GM23338 (cell line): Measurements from ENCODE around the gene FBXL19. TPM values are rescaled to one million over a fixed set of nuclear protein-coding genes. Genes with fewer than 3 reads are reported as not detected.

ENCODE experiments used
- ATAC-seq: fragments of 200-7000 bp; cut with Tn5 transposase; 3 replicates; pipeline ENCODE4 v1.9.1; 2020
- DNase-seq: peaks from one replicate; pipeline ENCODE4 v3.0.0-alpha.2; 2015; ENCODE audit warnings: low spot score
- H2AFZ ChIP-seq: fragments of 200-600 bp; sonication (generic); 2 replicates; pipeline ENCODE4 v1.8.0; 2016; ENCODE audit warnings: antibody characterized with exemption, mild to moderate bottlenecking, moderate library complexity
- H3F3A ChIP-seq: fragments of 200-600 bp; sonication (generic); replicated peaks from 2 replicates; pipeline ENCODE4 v1.8.0; 2017; ENCODE audit warnings: antibody characterized with exemption, mixed run types, low read depth
- H3K27ac ChIP-seq: fragments of 200-600 bp; sonication (generic); 2 replicates; pipeline ENCODE4 v1.6.1; 2016; ENCODE audit warnings: low read depth
- H3K27me3 ChIP-seq: fragments of 200-600 bp; sonication (generic); 2 replicates; pipeline ENCODE4 v1.8.0; 2016; ENCODE audit warnings: mild to moderate bottlenecking, mixed run types, moderate library complexity; ENCODE audit not compliant: insufficient read depth
- H3K36me3 ChIP-seq: fragments of 200-600 bp; sonication (generic); 2 replicates; pipeline ENCODE4 v1.8.0; 2016; ENCODE audit warnings: mild to moderate bottlenecking; ENCODE audit not compliant: insufficient read depth
- H3K4me1 ChIP-seq: fragments of 200-600 bp; sonication (generic); 2 replicates; pipeline ENCODE4 v1.8.0; 2016; ENCODE audit warnings: mild to moderate bottlenecking, moderate library complexity; ENCODE audit not compliant: insufficient read depth
- H3K4me2 ChIP-seq: fragments of 200-600 bp; sonication (generic); 2 replicates; pipeline ENCODE4 v1.7.1; 2017; ENCODE audit warnings: mixed run types
- H3K4me3 ChIP-seq: fragments of 200-600 bp; sonication (generic); 2 replicates; pipeline ENCODE4 v1.6.1; 2016; ENCODE audit warnings: mixed run types
- H3K79me2 ChIP-seq: fragments of 200-600 bp; sonication (generic); replicated peaks from 2 replicates; pipeline ENCODE4 v1.8.0; 2017; ENCODE audit warnings: mild to moderate bottlenecking; ENCODE audit not compliant: insufficient read depth
- H3K9me2 ChIP-seq: fragments of 200-600 bp; sonication (generic); 2 replicates; pipeline ENCODE4 v1.8.0; 2017; ENCODE audit not compliant: insufficient read depth
- H4K20me1 ChIP-seq: fragments of 200-600 bp; sonication (generic); replicated peaks from 2 replicates; pipeline ENCODE4 v1.8.0; 2017; ENCODE audit warnings: mild to moderate bottlenecking; ENCODE audit not compliant: insufficient read depth
- H3K27ac Mint-ChIP-seq: 2 replicates; pipeline ENCODE4 v1.8.0; 2020; ENCODE audit warnings: inconsistent platforms, mild to moderate bottlenecking, moderate library complexity, mixed read lengths
- H3K27me3 Mint-ChIP-seq: 3 replicates; pipeline ENCODE4 v1.8.0; 2022; ENCODE audit warnings: low read depth, mild to moderate bottlenecking, moderate library complexity, mixed read lengths, inconsistent platforms; ENCODE audit not compliant: insufficient read depth, poor library complexity
- H3K36me3 Mint-ChIP-seq: 3 replicates; pipeline ENCODE4 v1.8.0; 2021; ENCODE audit warnings: low read depth, mild to moderate bottlenecking, inconsistent platforms, moderate library complexity, mixed read lengths
- H3K4me1 Mint-ChIP-seq: 3 replicates; pipeline ENCODE4 v1.8.0; 2020; ENCODE audit warnings: mild to moderate bottlenecking, inconsistent platforms, mixed read lengths
- H3K4me3 Mint-ChIP-seq: 3 replicates; pipeline ENCODE4 v1.8.0; 2021; ENCODE audit warnings: moderate library complexity, mild to moderate bottlenecking, inconsistent platforms, mixed read lengths
- H3K9me3 Mint-ChIP-seq: 3 replicates; pipeline ENCODE4 v1.8.0; 2020; ENCODE audit warnings: moderate library complexity, mild to moderate bottlenecking, inconsistent platforms, mixed read lengths
- EZH2phosphoT487 ChIP-seq: fragments of 200-600 bp; sonication (generic); IDR thresholded peaks from one replicate; pipeline ENCODE4 v1.8.1; 2018; ENCODE audit warnings: antibody characterized with exemption; ENCODE audit not compliant: unreplicated experiment
- POLR2AphosphoS5 ChIP-seq: IDR thresholded peaks from 2 replicates; pipeline ENCODE4 v1.6.1; 2016; ENCODE audit warnings: antibody characterized with exemption, low read depth
- polyA plus RNA-seq: library from polyadenylated mRNA; unstranded; fragments of >200 nt; fragmentation: Nextera tagmentation; extraction: Ambion mirVana; gene quantifications from 2 replicates; pipeline ENCODE4 v1.2.1, GENCODE V29; 2016
- total RNA-seq: library from RNA; depleted of rRNA; stranded (reverse); fragments of >200 nt; shearing (Covaris generic); gene quantifications from 2 replicates; pipeline ENCODE4 v1.2.3, GENCODE V29; 2014
- TF ChIP-seq, protein P1 (sequence below), 2 experiments: fragments of 200-600 bp in 1 of 2; sonication (generic) in 1 of 2; conservative IDR thresholded peaks; 2 replicates each; pipeline versions ENCODE4 v1.5.1 to v1.6.1; 2016 to 2017; ENCODE audit warnings: antibody characterized with exemption in 2 of 2, low read depth in 2 of 2, mild to moderate bottlenecking in 2 of 2, moderate library complexity in 1 of 2
- TF ChIP-seq, protein P2 (sequence below): IDR thresholded peaks from one replicate; pipeline ENCODE4 v1.6.1; 2018; ENCODE audit warnings: antibody characterized with exemption; ENCODE audit not compliant: unreplicated experiment

Gene FBXL19
- total and polyA plus RNA-seq, 2 experiments from 2014 or later: 12.5 to 71.5 TPM

DNA sequence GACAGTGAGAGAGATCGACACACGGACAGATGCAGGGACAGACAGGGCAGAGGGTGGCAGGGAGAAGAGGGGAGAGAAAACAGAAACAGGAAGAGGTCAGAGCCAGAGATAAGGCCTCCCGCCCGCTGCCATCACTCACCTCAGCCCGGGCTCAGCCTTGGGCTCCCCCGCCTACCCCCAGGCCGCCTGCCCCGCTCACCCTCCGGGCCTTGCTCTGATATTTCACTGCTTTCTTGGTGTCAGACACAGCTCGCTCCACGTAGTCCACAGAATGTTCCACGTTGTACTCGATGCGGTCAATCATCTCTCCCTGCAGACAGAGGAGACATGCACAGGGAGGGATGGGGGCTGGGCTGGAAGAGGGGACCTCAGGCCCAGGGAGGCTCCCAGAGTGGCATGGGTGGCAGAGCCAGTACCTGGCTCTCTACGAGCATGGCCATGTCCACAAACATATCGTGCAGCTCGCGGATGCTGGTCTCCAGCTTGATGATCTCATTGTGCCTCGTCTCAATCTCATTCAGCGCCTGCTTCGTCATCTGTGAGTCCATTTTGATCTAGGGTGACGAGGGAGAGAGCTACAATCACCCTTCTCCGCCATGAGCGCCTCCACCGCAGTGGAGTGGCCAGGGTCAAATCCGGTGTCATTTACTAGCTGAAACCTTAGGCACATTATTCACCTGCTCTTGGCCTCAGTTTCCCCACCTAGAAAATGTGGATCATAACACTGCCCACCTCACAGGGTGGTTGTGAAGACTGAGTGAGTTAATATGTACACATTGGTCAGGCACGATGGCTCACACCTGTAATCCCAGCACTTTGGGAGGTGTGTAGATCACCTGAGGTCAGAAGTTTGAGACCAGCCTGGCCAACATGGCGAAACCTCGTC, 69.8 kb downstream of the FBXL19 start (continued):
- TF ChIP-seq, protein P1, sequence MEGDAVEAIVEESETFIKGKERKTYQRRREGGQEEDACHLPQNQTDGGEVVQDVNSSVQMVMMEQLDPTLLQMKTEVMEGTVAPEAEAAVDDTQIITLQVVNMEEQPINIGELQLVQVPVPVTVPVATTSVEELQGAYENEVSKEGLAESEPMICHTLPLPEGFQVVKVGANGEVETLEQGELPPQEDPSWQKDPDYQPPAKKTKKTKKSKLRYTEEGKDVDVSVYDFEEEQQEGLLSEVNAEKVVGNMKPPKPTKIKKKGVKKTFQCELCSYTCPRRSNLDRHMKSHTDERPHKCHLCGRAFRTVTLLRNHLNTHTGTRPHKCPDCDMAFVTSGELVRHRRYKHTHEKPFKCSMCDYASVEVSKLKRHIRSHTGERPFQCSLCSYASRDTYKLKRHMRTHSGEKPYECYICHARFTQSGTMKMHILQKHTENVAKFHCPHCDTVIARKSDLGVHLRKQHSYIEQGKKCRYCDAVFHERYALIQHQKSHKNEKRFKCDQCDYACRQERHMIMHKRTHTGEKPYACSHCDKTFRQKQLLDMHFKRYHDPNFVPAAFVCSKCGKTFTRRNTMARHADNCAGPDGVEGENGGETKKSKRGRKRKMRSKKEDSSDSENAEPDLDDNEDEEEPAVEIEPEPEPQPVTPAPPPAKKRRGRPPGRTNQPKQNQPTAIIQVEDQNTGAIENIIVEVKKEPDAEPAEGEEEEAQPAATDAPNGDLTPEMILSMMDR (conservative IDR thresholded peaks at IDR 0.05; ENCODE audit: low read depth in 2 of 2): no peak
- TF ChIP-seq EZH2phosphoT487: no peak

DNA sequence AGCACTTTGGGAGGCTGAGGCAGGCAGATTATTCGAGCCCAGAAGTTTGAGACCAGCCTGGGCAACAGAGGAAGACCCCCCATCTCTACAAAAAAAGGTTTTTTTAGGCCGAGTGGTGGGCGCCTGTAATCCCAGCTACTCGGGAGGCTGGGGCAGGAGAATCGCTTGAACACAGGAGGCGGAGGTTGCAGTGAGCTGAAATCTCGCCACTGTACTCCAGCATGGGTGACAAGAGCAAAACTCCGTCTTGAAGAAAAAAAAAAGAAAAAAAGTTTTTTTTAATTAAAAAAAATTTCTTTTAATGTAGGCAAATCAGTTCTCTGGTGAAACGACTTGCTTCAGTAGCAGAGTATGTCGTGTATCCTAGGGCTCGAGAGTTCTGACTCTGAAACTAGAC, 72.6 kb downstream of the FBXL19 start:
- Histone ChIP-seq H3K9me2 (no peaks in the 10 kb centered on the region), H2AFZ (no peak overlapping the region), H3K79me2 (no peaks in the 10 kb centered on the region), H3K36me3 (no peaks in the 10 kb centered on the region), H3K27me3 (no peaks in the 10 kb centered on the region), H3K4me1 (peaks cover 22% of the 10 kb centered on the region), H4K20me1 (no peaks in the 10 kb centered on the region), H3F3A (peaks cover 13% of the 10 kb centered on the region; the same call in 1 of the 2 replicates), H3K4me3 (peak overlapping the region; percentile 75), H3K27ac (peak overlapping the region; percentile 86; the same call in 1 of the 2 replicates), H3K4me2 (peak overlapping the region; percentile 94)
- TF ChIP-seq, protein P1 (conservative IDR thresholded peaks at IDR 0.05; ENCODE audit: low read depth in 2 of 2): no peak
- TF ChIP-seq, protein P2, sequence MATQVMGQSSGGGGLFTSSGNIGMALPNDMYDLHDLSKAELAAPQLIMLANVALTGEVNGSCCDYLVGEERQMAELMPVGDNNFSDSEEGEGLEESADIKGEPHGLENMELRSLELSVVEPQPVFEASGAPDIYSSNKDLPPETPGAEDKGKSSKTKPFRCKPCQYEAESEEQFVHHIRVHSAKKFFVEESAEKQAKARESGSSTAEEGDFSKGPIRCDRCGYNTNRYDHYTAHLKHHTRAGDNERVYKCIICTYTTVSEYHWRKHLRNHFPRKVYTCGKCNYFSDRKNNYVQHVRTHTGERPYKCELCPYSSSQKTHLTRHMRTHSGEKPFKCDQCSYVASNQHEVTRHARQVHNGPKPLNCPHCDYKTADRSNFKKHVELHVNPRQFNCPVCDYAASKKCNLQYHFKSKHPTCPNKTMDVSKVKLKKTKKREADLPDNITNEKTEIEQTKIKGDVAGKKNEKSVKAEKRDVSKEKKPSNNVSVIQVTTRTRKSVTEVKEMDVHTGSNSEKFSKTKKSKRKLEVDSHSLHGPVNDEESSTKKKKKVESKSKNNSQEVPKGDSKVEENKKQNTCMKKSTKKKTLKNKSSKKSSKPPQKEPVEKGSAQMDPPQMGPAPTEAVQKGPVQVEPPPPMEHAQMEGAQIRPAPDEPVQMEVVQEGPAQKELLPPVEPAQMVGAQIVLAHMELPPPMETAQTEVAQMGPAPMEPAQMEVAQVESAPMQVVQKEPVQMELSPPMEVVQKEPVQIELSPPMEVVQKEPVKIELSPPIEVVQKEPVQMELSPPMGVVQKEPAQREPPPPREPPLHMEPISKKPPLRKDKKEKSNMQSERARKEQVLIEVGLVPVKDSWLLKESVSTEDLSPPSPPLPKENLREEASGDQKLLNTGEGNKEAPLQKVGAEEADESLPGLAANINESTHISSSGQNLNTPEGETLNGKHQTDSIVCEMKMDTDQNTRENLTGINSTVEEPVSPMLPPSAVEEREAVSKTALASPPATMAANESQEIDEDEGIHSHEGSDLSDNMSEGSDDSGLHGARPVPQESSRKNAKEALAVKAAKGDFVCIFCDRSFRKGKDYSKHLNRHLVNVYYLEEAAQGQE: no peak
- TF ChIP-seq POLR2AphosphoS5: no peak
- H3K27ac Mint-ChIP-seq: no peak overlapping the region
- peaks cover 22% of the 10 kb centered on the region for H3K27me3 Mint-ChIP-seq
- ATAC-seq (no peak), DNase-seq (no peak)
- no peaks in the 10 kb centered on the region for H3K36me3 Mint-ChIP-seq
- H3K4me1 Mint-ChIP-seq: peaks cover 19% of the 10 kb centered on the region
- H3K9me3 Mint-ChIP-seq: no peaks in the 10 kb centered on the region
- peak overlapping the region; percentile 86 for H3K4me3 Mint-ChIP-seq
